Gastrocnemius medialis (tissue), 4 donors: Measurements from ENCODE around the gene STRA6.

Experiments
- POLR2A ChIP-seq, 2 donors: fragments of 450-650 bp; IDR thresholded peaks; one replicate each; pipeline ENCODE4 v1.6.1; 2017; ENCODE audit warnings: antibody characterized with exemption in 2 of 2, mild to moderate bottlenecking in 2 of 2, moderate library complexity in 2 of 2
- TF ChIP-seq, protein P1 (sequence below), 5 experiments: fragments of 450-650 bp in 3 of 5; fragments of 200-600 bp in 2 of 5; sonication (generic) in 2 of 5; IDR thresholded peaks in 4 of 5; conservative IDR thresholded peaks in 1 of 5; 1 replicate in 4 of 5; 2 replicates in 1 of 5; pipeline ENCODE4 v1.5.1; 2016 to 2019; ENCODE audit warnings: antibody characterized with exemption in 5 of 5, mild to moderate bottlenecking in 3 of 5, moderate library complexity in 3 of 5

DNA sequence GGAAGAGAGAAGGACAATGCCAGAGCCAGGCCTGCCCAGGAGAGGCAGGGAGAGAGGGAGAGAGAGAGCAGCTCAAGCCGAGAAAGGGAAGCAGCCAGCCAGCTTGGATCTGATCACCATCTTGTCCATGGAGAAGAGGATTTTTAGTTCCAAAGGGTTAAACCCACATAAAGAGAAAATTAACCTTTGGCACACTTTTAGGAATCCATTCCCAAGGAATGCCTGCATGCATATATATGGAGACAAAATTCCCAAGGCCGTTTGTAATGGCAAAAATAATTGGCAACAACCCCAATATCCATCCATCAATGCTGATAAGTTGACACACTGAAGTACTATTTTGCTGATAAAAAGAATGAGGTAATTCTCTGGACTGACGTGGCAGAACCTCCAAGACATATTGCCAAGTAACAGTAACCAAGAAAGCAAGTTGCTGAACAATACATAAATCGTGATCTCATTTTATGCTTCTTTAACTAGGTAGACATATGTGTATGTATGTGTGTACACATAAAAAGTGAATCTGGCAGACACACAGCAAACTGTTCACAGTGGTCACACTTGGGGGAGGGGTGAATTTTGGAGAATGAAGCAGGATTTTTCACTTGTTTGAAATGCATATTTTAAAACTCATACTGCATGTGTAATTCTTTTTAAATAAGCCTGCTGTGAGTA is 7.5 kb upstream of the STRA6 start:
- TF ChIP-seq, protein P1, sequence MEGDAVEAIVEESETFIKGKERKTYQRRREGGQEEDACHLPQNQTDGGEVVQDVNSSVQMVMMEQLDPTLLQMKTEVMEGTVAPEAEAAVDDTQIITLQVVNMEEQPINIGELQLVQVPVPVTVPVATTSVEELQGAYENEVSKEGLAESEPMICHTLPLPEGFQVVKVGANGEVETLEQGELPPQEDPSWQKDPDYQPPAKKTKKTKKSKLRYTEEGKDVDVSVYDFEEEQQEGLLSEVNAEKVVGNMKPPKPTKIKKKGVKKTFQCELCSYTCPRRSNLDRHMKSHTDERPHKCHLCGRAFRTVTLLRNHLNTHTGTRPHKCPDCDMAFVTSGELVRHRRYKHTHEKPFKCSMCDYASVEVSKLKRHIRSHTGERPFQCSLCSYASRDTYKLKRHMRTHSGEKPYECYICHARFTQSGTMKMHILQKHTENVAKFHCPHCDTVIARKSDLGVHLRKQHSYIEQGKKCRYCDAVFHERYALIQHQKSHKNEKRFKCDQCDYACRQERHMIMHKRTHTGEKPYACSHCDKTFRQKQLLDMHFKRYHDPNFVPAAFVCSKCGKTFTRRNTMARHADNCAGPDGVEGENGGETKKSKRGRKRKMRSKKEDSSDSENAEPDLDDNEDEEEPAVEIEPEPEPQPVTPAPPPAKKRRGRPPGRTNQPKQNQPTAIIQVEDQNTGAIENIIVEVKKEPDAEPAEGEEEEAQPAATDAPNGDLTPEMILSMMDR (IDR thresholded peaks at IDR 0.05 in 4 of 5, conservative IDR thresholded peaks at IDR 0.05 in 1 of 5), result no peak
- TF ChIP-seq POLR2A (IDR thresholded peaks at IDR 0.05), result no peak
